CD4-positive, alpha-beta T cell treated with Interleukin-6 for 4 hours (primary cell): ENCODE measurements around the gene MT1A.
"Not testable (repeated sequence)": the region's sequence is repeated elsewhere in the genome, so short reads cannot be mapped to it uniquely, and the experiment has no call there.

Experiments
- DNase-seq: peaks from one replicate; pipeline ENCODE4 v3.0.0-alpha.2; 2020; ENCODE audit warnings: mixed read lengths

Gene MT1A

GRCh38 chr16:56658327-56658875, 19.9 kb downstream of the MT1A start:
- no peak for DNase-seq

DNA sequence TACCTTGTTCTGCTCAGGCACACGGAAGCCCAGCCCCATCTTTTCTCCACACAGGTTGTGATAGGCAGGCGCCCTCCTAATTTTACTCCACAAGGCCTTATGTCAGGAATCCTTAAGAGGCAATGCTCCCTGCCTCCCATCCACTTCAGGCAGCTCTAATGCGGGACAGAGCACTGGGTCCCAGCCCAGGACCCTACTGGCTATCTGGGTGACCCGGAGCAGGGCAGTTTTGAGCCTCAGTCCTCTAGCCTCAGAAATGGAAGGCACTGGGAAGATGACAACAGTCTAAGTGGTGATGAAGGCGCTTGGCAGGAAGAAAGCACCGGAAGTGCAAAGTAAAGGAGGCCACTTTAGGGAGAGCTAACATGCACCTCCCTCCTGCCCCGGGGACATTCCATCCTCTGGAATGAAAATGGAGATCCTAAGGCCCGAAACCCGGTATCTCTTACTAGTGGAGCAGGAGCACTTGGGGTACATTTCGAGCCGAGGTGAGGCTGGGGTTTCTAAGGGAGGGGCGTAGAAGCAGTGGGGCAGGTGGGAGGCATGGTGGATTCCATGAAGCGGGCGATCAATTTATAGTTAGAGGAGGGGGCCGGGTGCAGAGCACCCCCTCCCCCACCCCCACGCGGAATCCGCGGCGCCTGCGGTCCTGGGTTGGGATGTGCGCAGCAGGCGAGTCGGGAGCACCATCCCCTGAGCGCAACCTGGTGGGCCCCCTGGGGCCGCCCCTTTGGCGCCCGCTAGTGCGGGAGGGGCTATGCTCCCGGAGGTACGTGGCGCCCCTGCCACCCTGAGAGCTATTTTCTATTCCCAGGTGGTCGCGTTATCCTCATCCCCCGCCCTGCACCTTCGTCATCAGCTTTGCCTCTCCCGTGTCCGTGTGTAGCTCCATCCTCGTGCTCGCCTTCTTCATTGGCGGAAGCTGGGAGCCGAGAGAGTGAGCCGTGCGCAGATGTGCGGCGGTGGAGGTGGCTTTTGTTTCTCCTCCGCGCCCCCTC, 24.2 kb downstream of the MT1A start:
- peak; percentile 52 for DNase-seq

DNA sequence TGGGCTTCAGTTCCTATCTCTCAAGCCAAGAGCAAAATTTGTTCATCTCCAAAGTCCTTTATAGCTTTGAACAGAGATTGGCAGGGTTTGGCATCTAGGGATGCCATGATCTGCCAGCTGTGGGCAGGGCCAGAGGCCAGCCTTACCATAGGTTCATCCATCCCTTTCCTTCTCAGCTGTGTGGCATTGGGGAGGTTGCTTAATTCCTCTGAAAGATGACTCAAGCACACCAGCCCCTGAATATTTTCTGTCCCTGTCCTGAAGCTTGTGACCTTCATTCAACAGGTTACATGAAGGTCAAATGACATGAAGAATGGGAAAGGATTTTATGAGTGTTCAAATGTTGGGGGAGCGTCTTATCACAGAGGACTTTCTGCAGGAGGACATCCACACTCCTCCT, 26.0 kb downstream of the MT1A start:
- DNase-seq: no peak

- not testable (repeated sequence) for DNase-seq
These were observed 27.1 kb downstream of the MT1A start for GRCh38 chr16:56665286-56666261.

- DNase-seq: peak; percentile 23
These were observed 29.4 kb downstream of the MT1A start, which contains the start of gene MT1G for GRCh38 chr16:56667581-56668571. MT1G (minus strand) TSS chr16:56668065; CDS start chr16:56667993, 72 bp downstream.

DNA sequence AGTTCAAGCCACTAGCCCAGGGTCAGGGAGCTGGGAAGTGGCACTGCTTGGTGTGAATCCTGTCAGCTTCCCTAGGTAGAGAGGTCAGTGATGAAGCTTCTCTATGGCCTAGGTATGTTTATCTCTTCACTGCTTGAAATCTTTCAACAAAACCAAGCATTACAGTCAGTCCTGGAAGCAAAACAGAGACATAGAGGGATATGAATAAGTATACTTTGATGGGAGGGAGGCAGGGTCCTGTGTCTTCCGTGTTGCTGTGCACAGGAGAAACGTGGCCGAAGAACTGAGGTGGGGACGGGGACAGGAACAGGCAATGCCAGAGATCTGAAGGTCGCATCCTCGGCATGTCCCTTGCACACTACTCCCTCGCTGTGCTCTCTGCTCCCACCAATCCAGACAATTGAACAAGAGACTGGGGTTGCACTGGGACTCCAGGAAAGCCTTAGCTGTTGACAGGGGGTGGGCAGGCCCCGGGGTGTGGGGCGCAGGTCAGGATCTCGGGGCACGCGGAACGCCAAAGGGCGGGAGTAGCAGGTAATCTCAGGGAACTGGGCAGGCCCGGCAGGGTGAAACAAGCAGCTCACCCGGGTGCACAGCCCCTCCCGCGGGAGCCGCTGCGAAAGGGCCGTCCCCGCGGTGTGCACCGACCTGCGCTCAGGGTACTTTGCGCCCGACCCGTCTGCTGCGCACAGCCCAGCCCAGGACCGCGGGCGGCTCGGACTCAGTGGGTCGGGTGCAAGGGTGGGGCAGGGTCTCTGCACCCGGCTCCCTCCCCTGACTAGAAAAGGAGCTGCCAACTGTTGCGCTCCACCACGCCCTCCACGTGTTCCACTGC, 30.8 kb downstream of the MT1A start, which contains the start of gene MT1H:
MT1H (plus strand) TSS at position 810 of the 835 bp plus-strand sequence. CDS start 71 bp downstream, outside the sequence.
- no peak for DNase-seq

DNA sequence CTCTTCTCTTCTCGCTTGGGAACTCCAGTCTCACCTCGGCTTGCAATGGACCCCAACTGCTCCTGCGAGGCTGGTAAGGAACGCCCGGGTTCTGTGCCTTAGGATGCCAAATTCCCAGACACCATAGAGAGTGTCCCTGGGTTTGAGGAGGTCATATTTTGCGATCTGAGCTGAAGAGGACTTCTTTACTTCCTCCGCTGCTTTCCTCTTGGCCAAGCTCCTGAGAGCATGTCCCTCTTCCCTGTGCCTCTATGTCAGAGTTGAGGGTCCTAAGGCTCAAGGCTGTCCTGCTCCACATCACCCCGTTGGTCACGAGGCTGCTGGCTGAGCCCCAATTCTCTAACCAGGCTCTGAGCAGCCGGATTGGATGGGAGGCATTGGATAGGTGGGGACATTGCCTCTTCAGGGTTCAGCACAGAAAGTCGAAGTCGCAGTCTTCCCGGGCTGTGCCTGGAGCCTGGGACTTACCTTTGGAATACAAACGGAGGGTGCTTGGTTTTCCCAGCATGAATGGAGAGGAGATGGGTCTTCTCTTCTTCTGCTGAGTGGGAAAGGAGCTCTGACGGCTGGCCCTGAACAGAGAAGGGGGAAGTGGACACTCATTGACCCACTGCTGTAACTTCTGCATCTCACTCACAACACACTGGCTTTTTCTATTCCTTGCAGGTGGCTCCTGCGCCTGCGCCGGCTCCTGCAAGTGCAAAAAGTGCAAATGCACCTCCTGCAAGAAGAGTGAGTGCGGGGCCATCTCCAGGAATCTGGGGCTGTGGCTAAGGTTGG, 31.6 kb downstream of the MT1A start:
- no peak for DNase-seq

DNA sequence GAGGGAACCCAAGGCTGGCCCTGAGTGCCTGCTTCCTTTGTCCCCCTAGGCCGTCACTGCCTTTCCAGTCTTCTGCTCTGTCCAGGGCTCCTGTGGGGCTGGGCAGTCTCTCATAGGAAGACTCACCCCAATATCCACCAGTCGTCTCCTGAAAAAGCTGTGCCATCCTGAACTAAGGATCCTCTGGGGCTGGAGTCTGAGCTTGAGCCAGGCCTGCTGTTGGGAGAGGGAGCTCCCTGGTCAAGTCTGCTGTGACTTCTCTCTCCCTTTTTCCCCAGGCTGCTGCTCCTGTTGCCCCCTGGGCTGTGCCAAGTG, 32.1 kb downstream of the MT1A start:
- DNase-seq: no peak

DNA sequence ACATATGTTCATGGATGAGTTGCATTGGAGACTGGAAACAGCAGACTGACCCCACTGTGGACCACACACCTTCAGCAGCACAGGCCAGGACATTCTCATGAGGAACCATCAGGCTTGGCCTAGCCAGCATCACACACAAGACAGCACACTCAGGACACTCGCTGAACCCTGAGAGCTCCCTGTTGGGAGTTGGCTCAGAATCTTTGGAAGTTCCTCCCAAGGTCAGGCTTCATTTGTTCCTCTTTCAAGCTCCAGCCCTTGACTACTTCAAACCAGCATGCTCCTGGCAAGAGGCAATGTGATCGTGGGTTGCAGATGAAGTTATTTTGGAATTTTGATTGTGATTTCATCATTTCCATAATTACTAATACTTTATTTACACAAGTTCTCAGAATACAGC, 33.2 kb downstream of the MT1A start:
- not testable (repeated sequence) for DNase-seq

- DNase-seq: not testable (repeated sequence)
These were observed 33.7 kb downstream of the MT1A start for GRCh38 chr16:56672171-56672570.

DNA sequence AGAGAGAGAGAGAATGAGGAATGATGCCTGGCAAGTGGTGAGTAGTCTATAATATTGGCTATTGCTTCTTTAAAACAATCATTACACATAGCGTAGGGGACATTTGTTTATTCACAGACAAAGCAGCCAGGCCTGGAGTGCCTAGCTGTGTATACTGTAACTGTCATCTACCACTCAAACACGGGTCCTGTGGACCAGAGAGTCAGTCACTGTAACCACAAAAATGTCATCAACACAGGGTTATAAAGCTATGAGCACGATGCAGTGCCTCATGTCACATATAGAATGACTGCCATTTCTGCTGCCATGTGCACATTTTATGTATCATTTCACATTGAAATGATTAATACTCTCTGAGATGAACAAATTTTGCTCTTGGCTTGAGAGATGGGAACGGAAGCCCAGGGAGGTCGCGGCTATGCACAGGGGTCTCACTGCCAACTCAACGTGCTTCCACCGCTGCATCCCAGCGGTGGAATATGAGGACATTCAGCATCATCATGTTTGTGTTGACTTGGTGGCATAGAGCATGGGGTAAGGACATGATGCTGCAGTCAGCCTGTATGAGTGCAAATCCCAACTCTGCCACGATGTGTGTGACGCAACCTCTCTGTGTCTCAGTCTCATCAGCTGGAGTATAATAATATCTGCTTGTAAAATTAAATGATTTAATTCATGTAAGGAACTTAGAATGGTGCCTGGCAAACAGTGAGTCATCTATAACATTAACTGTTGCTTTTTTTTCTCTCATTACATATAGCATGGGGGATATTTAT, 34.5 kb downstream of the MT1A start:
- no peak for DNase-seq

GRCh38 chr16:56673921-56674320, 35.5 kb downstream of the MT1A start:
- peak; percentile 30 for DNase-seq

GRCh38 chr16:56674570-56674969, 36.1 kb downstream of the MT1A start:
- not testable (repeated sequence) for DNase-seq

GRCh38 chr16:56675685-56676210, 37.3 kb downstream of the MT1A start:
- peak; percentile 51 for DNase-seq

DNA sequence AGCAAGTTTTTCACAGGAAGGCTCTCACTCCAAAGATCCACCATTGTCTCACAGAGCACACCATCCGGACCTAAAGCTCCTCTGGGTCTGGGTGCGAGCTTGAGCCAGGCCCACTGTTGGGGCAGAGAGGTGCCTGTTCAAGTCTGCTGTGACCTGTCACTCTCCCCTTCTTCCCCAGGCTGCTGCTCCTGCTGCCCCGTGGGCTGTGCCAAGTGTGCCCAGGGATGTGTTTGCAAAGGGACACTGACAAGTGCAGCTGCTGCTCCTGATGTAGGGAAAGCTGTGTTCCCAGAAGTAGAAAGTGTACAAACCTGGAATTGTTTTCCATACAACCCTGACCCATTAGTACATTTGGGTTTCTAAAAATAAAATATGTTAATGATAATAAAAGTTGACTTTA, 39.0 kb downstream of the MT1A start:
- DNase-seq: no peak

- no peak for DNase-seq
These were observed 40.7 kb downstream of the MT1A start for GRCh38 chr16:56679078-56679730.

DNA sequence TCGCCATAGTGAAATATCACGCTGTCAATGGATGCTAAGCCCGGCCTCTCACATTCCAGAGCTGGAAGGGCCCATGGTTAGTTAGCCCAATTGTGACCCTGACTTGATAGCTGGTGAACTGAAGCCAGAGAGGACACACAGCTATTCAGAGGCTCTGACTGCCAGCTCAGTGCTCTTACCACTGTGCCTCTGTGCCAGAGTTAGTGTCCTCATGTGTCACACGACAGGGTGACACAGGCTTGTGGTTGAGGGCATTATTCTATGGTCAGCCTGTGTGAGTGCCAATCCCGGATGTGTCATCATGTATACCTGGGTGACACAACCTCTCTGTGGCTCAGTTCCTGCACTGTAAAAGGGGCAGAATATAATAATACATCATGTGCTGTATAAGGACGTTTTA, 41.4 kb downstream of the MT1A start:
- peak; percentile 9 for DNase-seq
